ENCODE data around the gene NCK2.

NCK2 gene

DNA sequence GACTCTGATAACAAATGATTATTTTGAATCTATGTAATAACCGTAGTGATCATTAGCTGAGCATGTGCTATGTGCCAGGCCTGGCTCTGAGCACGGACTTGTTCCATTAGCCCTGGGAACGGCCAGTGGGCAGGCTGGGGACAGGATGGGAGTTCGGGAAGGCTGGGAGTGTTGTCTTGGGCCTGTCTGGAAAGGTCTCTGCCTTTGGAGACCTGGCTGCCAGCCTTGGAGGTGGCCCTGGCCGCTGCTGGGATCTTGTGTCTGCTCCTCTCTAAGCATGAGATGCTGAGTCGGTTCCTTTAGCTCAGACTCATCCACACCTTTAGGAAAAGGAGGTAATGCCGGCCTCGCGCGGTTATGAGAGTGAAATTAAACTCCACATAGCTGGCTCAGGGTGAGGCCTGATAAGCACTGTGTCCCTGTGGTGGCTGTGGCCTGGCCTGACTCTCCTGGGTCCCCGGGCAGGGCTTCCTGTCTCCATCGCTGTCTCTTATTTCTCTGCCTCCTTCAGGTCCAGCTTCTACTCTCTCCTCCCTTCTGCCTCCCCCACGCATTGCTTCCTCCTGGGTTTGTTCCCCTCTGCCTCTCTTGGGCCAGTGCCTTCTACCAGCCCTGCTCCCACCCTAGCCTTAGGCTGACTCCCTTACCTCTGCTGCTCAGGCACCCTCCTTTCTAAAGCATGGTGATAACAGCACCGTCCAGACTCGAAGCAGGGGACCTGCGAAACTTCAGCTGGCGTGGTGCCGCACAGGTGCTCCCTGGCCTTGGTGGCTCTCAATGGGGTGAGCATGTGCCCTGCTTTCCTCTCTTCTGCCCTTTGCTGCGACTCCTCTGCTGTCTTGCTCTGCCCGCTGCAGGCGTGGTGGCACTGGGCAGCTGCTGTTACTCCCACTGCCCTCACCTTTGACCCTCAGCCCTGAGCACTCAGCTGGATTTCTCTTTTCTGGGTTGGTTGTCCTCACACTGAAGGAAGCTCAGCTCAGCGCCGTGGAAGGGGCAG is 41.8 kb downstream of the NCK2 start:
- ChIA-PET POLR2A (no interaction called here), CTCF (interaction anchor here (0.8 to 3.9 kb wide), 14 partner anchors 8 to 210 kb away, joined by 3 to 24 read pairs (median 4); no protein-coding TSS in a partner anchor)
- TF ChIP-seq, protein P1, sequence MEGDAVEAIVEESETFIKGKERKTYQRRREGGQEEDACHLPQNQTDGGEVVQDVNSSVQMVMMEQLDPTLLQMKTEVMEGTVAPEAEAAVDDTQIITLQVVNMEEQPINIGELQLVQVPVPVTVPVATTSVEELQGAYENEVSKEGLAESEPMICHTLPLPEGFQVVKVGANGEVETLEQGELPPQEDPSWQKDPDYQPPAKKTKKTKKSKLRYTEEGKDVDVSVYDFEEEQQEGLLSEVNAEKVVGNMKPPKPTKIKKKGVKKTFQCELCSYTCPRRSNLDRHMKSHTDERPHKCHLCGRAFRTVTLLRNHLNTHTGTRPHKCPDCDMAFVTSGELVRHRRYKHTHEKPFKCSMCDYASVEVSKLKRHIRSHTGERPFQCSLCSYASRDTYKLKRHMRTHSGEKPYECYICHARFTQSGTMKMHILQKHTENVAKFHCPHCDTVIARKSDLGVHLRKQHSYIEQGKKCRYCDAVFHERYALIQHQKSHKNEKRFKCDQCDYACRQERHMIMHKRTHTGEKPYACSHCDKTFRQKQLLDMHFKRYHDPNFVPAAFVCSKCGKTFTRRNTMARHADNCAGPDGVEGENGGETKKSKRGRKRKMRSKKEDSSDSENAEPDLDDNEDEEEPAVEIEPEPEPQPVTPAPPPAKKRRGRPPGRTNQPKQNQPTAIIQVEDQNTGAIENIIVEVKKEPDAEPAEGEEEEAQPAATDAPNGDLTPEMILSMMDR (IDR thresholded peaks at IDR 0.05; ENCODE audit: control extremely low read depth, extremely low read depth, low read depth, missing control alignments): no peak
- no peak for DNase-seq (ENCODE audit: extremely low spot score)

DNA sequence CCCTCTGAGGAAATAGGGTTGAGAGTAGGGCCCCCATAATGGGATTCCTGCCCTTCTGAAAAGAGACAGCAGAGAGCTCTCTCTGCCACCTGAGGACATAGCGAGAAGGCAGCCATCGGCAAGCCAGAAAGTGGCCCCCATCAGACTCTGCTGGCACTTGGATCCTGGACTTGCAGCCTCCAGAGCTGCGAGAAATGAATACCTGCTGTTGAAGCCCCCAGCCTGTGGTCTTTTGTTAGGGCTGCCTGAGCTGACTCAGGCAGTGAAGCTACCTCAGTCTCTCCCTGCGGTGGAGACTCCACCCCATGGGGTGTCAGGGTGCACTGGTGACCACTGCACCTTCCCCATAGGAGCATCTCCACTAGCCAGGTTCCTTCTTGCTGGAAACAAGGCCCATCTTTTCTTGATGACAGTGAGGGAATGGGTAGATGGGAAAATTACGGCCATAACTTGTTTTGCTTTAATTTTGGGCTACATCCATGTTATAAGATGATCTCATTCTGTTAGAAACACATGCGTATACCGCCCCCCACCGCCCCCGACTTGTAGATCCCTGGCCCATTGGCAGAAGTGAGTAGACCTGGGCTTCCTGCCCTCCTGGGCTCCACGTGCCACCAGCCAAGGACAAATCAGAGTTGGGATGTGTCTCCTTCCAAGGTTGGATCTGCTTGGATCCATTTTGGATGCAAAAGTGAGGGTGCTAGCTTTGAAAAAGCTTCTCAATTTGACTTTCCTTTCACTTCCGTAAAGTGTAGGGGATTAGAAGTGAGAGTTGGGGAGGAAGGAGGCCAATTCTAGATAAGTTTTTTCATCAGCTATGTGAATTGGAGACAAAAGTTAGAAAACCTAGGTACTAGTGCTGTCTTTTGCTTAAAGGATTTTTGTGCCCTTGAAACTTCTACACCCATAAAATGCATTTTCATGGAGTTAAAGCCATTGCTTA is 42.9 kb downstream of the NCK2 start:
- no peak for DNase-seq (ENCODE audit: extremely low spot score)
- TF ChIP-seq, protein P1 (IDR thresholded peaks at IDR 0.05; ENCODE audit: control extremely low read depth, extremely low read depth, low read depth, missing control alignments): peak; percentile 31
- POLR2A ChIA-PET: no interaction called here
- CTCF ChIA-PET: interaction anchor here (0.8 to 3.9 kb wide), 14 partner anchors 8 to 211 kb away, joined by 3 to 24 read pairs (median 4); no protein-coding TSS in a partner anchor

DNA sequence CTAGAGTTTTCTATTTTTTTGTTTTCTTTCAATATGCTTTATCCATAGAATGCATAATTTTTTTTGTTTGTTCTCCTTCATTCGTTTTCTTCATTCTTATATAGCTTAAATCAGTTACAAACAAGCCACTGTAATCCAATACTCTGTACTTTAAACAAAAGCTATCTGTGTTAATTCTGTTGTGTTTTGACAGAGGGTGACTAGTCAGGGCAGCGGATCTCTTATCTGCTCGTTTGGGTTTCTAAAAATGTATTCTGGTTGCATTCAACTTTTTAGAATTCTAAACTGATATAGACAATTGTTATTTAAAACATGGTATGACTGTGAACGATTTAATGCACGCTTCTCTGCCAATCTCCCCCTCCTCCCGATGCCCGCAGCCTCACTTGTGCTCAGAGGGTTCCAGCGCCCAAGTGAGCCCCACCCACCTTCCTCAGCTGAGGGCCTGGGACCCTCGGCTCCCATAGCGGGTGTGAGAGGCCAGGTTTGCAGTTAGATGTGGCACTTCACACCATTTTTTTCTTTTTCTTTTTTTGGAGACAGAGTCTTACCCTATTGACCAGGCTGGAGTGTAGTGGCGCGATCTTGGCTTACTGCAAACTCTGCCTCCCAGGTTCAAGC is 44.1 kb downstream of the NCK2 start:
- POLR2A ChIA-PET: no interaction called here
- no peak for DNase-seq (ENCODE audit: extremely low spot score)
- CTCF ChIA-PET: interaction anchor here (1.0 to 3.9 kb wide), 6 partner anchors 9 to 211 kb away, joined by 3 to 24 read pairs (median 6); no protein-coding TSS in a partner anchor
- TF ChIP-seq, protein P1 (IDR thresholded peaks at IDR 0.05; ENCODE audit: control extremely low read depth, extremely low read depth, low read depth, missing control alignments): no peak

DNA sequence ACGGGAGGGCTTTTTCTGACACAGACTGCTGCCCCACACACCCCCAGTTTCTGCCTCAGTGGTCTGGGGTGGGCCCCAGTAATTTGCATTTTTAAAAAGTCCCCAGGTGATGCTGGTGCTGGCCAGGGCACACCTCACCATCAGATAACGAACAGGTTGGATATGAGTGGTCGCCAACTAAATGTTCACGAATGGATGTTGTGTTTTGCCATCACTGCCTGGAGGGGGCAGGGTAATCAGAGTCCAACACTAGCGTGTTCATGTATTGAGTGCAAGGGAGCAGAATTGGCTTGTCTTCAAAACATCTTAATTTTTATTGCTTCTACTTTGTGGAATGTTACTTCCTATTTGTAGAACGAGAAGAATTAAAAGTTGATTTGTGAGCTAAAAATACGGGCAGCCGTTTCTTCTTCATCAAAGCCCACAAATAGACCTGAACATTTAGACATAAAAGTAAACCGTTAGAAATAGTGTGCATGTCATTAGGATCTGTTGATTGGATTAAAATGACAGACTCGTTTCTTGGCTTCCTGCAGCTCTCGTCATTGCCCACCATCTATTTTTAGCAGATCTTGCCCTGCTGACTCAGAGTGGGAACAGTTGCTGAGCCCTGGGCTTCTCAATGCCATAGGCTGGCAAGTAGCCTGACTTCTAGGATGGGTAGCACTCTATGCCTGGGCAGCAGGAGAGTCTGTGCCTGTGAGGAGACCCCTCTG is 45.2 kb downstream of the NCK2 start:
- POLR2A ChIA-PET: no interaction called here
- TF ChIP-seq, protein P1 (IDR thresholded peaks at IDR 0.05; ENCODE audit: control extremely low read depth, extremely low read depth, low read depth, missing control alignments): peak; percentile 43
- DNase-seq (ENCODE audit: extremely low spot score): peak; percentile 46
- CTCF ChIA-PET: interaction anchor here (1.0 to 3.9 kb wide), 6 partner anchors 8 to 212 kb away, joined by 3 to 13 read pairs (median 4); no protein-coding TSS in a partner anchor

DNA sequence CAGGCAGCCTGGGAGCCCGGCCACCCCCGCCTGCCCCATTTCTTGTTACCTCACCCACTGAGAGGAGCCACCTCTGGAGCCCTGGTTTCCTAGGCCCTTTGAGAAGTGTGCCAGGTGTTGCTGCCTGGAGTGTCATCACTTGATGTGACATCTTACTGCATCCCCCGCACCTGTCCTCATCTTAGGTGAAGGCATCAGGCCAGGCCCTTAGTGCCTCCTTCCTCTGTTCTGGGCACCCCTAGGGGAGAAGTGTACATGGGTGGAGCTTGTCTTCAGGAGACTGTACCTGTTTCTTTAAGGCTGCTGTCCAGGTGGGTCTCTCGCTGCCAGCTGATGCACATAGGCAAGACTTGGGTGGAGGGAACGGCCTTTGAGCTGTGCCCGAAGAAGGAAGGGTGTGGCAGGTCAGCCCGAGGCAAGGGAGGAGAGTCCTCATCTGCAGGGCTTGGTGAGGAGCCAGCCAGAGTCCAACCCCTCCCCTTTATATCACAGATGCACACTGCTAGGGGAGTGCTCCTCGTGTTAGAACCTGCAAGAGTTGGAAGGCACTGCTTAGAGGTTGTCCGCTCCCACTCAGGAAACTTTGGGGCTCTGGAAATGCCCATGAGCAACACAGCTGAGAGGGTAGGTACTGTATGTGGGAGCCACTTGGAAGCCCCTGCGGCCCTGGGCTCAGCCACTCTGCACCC is 45.9 kb downstream of the NCK2 start:
- POLR2A ChIA-PET: no interaction called here
- TF ChIP-seq, protein P1 (IDR thresholded peaks at IDR 0.05; ENCODE audit: control extremely low read depth, extremely low read depth, low read depth, missing control alignments): no peak
- CTCF ChIA-PET: interaction anchor here (1.0 to 2.1 kb wide), 4 partner anchors 8 to 38 kb away, joined by 3 to 7 read pairs (median 4); no protein-coding TSS in a partner anchor
- no peak for DNase-seq (ENCODE audit: extremely low spot score)

Data from GM10248 (cell line).